Fibroblast of skin of right biceps (primary cell): ENCODE measurements around the gene GRIK4.

Source experiments
- DNase-seq: peaks from one replicate; pipeline ENCODE4 v3.0.0-alpha.2; 2013

GRIK4 gene

DNA sequence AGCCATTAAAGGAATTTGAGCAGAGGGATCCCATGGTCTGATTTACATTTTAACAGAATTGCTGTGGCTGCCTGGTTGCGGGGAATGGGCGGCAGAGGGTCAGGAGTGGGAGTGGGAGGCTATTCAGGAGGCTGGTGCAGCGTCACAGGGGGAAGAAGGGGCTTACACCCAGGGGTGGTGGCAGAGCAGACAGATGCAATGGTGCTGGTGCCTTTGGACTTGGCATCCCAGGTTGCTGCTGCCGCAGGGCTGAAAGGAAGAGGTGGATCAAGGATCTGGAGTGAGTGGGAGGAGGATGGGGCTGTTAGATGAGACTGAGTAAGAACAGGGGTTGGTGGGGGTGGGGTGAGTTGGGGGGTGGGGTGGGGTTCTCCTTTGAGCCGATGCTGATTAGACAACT is 38.5 kb downstream of the GRIK4 start:
- no peak for DNase-seq

DNA sequence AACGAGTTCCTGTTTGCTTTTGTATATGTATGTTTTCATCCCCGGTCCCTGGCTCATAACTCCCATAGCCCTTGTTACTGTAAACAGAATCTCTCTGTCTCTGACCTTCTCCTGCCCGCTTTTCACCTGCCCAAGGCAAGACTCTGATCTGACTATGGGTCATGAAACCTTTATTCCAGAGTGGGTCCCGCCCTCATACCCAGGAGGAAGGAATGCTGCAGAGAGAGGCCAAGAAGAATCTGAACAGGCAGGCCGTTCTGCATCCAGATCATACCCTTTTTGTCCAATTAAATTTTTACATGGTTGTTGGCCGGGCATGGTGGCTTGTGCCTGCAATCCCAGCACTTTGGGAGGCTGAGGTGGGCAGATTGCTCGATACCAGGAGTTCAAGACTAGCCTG is 39.6 kb downstream of the GRIK4 start:
- DNase-seq, result no peak

GRCh38 chr11:120554766-120555432 is 43.4 kb downstream of the GRIK4 start:
- DNase-seq, result no peak

DNA sequence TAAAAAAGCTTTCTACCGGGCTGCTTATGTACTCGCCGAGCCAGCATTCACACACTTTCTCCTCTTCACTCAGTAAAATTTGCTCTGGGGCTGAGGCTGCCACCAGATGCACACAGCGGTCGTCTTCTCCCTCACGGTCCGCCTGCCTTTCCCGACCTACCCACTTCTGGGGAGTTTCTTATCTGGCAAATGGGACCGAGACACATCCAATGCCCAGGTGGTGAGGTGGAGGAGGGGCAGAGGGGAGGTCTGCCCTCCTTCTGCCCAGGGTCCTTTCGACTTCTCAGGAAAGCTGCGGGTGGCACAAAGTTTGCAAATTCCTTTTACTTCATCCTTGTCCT is 43.9 kb downstream of the GRIK4 start:
- DNase-seq, result no peak

DNA sequence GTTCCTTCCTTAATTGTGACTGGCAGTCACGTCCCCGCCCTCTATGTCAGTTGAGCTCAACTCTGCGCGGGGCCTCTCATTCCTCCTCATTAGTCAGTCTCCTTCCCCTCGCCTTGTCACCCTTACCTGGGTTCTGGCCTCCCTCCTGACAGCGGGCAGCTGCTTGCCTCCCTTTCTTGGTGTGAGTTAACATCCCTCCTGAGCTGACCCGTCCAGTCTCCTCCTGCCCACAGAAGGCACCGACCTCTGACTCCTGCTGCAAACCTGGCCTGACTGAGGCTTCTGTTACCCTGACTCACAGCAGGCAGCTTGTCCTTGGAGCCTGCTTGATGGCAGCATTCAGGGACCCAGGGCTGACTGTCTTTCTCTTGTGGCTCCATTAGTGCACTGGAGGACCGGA is 45.2 kb downstream of the GRIK4 start:
- DNase-seq, result no peak

GRCh38 chr11:120558744-120559431 is 47.3 kb downstream of the GRIK4 start:
- DNase-seq, result no peak

DNA sequence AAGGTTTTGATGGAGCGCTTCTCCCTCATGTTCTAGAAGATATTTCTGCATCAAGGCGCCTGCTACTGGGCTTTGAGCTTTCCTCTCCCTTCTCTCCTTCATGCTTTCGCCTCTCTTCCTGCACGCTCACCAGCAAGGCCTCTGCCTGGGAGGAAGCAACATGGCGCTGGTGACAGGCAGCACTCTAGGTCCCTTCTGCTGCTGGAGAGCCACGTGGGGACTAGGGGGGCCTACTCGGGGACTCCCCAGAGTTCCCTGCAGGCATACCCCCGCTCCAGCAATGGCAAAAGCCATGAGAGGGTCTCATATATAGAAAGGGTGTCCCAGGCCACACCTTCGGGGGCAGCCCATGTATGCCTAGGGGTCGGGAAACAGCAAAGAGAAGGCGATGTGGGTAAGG is 49.7 kb downstream of the GRIK4 start:
- no peak for DNase-seq

- no peak for DNase-seq
These were observed 51.4 kb downstream of the GRIK4 start for GRCh38 chr11:120562806-120563425.

DNA sequence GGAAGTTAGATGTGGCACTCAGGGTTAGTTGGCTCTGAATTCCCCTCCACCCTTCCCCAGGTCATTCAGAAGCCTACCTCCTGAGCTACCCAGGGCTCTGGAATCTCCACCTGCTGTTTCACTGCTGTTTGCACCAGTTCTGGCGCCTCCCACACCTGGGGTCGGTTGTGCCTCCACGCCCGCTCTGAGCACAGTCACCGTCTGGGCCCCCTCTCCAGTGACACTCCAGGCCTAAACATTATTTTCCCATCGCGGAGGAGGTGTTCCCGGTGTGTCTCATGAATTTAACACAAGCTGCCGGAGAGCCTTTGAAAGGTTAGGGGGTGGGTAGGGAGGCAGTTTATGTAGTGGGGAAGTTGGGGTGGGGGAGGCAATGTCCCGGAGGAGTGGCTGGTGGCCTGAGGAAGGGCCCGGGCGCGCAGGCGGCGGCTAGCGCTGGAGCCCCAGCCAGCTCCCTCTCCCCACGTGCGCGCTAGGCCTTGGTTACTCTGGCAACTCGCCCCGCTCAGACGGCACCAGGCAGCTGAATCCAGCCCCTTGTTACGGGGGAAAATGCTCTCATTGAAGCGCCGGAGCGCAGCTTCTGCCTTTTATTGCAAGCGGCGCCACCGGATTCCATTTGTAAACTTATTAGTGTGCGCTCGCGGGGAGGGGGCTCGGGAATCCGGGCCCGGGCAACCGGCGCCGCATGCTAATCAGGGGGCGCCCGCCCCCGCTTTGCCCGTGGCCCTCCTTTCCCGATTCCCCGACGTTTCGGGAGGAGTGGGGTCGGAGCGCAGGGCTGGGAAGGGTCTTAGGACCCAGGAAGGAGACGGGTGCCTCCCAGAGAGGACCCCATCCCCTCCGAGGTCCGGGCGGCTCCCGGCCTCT is 52.4 kb downstream of the GRIK4 start:
- peak; percentile 16 for DNase-seq

GRCh38 chr11:120564573-120565311 is 53.2 kb downstream of the GRIK4 start:
- peak; percentile 27 for DNase-seq

DNA sequence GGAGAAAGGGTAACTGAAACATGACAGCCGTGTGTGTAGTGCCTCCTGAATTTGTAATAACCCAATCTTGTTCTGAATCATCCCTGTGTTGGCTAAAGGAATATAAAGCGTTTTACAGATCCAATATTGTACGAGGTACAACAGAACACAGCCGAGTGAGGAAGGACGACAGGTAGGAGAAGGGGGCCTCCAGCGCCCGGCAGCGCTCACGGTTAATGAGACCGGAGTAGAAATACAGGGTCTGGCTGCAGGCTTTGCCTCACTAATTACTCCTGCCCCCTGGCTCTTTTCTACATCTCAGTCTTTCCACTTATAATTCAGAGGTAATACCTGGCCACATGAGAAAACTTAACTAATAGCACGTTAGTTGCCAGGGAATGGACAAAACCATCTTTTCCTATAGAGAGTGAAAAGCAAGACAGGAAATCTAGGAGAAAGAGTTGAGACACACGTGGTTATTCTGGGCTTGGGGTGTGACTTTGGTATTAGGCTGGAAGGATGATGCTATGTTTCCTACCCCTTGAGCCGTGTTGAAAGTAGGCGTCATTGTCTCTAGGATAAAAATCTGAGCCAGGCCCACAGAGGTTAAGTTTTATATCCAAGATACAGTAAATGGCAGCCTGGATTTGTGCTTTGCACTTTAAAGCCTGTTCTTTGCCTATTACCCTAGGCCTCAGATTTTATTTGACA is 54.1 kb downstream of the GRIK4 start:
- DNase-seq, result no peak

GRCh38 chr11:120566176-120566575 is 54.6 kb downstream of the GRIK4 start:
- no peak for DNase-seq

GRCh38 chr11:120568572-120569307 is 57.2 kb downstream of the GRIK4 start:
- DNase-seq, result no peak

DNA sequence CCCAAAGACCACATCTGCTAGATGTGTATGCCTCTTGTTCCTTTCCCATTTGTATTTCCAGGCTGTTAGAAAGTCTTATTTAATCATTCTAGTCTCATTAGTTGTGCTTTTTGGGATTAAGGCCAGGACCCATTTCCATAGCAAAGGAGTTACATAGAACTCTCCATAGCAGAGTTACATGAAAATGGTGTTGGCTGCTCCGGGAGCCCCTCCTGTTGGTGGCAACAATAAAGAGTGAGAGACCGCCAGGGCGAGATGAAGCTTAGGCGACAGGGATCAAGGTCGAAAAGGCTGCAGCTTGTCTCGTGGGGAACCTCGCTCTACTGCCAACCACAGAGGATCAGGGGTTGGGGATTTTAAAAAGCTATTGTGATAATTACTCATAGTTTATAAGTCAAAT is 58.3 kb downstream of the GRIK4 start:
- DNase-seq, result no peak

DNA sequence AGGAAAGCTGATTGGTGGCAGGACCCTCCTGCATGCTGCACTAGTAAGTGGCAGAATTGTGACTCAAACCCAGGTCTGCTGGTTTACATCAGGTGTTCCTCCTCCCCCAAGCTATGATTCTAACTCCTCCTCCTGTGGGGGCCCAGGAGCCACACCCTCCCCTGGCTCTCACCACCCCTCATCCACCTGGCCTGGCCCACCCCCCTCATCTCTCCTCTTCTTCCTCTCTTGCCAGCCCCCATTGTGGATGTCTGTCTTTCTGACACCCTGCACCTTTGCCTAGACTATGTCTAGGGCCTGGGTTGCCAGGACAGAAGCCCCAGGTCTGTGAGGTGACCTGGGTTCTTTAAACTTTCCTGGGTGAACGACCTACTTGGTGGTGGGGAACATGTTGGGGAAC is 59.9 kb downstream of the GRIK4 start:
- no peak for DNase-seq

DNA sequence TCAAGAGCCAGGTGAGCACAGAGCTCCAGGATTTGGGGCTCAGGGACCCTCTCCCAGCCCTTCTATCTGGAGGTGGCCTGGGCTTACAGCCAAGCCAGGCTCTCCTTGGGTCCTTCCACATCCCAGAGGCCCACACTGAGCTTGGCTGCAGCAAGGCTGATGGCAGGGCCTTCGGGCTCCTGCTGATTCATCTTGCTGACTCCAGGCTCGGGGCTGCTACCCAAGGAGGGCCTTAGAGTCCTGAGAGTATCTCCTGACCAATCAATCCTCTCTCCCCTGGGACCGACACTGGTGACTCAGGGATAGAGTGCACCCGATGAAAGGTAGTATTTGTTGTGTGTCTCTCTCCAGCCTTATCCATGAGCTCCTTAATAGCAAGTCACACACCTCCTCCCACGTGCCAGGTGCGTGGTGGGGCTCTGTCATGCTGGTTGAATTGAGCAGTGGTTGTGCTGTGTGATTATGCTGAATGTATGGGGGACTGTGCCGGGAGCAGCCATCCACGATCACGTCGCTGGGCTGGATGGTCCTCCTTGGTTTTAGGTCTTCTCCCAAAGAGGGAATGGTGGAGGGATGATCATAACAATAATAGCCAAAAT is 62.3 kb downstream of the GRIK4 start:
- no peak for DNase-seq

DNA sequence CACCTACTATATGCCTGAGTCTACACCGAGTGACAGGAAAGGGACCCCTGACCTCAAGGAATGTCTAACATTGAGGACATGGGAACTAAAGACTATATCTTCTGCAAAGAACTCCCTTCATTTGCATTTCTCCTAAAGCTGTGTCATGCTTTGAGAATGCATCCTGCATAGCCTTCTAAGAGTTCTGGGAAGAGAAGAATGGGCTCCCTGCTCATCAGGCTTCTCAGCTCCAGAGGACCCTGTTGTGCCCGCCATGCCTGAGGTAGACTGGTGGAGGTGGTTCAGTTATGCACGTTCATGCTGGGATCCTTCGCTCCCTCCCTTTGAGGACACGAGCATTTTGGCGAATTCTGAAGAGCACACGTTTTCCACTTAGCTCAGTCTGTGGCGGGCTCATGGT is 63.3 kb downstream of the GRIK4 start:
- no peak for DNase-seq

DNA sequence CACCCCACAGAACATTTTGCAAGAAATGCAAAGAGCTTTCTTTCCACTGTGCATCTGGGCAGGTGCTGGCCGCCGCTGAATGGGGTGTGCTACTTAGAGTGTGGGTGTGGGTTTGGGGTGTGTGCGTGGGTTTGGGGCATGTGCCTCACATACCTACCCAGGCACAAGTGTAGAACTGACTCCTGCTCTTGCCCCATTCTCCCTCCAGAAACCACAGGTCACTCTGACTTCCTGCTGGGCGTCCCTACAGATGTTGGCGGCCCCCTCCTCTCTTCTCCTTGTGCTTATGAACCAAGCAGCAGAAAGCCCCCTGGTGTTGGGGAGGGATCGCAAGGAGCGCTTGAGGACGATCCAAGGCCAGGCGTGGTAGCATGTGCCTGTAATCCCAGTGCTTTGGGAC is 63.9 kb downstream of the GRIK4 start:
- no peak for DNase-seq

- no peak for DNase-seq
These were observed 65.1 kb downstream of the GRIK4 start for GRCh38 chr11:120576606-120577005.

GRCh38 chr11:120577041-120577440 is 65.5 kb downstream of the GRIK4 start:
- no peak for DNase-seq
